GM06990 (cell line): Measurements from ENCODE around the gene NAT9.

Experiments used
- DNase-seq: peaks from one replicate; pipeline ENCODE4 v3.0.0-alpha.2; 2011; ENCODE audit not compliant: insufficient read length; ENCODE audit errors: extremely low read depth
- H3K27me3 ChIP-seq: replicated peaks from 2 replicates; pipeline ENCODE4 v1.6.0; 2011; ENCODE audit warnings: low read length; ENCODE audit not compliant: control insufficient read depth, insufficient read depth
- H3K36me3 ChIP-seq: 2 replicates; pipeline ENCODE4 v1.5.1; 2011; ENCODE audit warnings: low read length; ENCODE audit not compliant: control insufficient read depth, insufficient read depth
- H3K4me3 ChIP-seq: replicated peaks from 2 replicates; pipeline ENCODE4 v1.5.1; 2011; ENCODE audit warnings: low read depth, mild to moderate bottlenecking, control low read depth, low read length
- CTCF ChIP-seq: IDR thresholded peaks from 2 replicates; pipeline ENCODE4 v1.5.1; 2011; ENCODE audit warnings: low read length, control low read depth, mild to moderate bottlenecking, inconsistent platforms; ENCODE audit not compliant: insufficient read depth, poor library complexity, severe bottlenecking

NAT9 gene

GRCh38 chr17:74801896-74802295, 25.8 kb upstream of the NAT9 start:
- peaks cover 23% of the 10 kb centered on the region for H3K36me3 ChIP-seq
- DNase-seq = no peak

GRCh38 chr17:74800531-74800930, 24.4 kb upstream of the NAT9 start:
- DNase-seq = no peak
- no peaks in the 10 kb centered on the region for H3K27me3 ChIP-seq
- no peak for TF ChIP-seq CTCF
- H3K4me3 ChIP-seq = no peak overlapping the region
- peaks cover 27% of the 10 kb centered on the region for H3K36me3 ChIP-seq

More at GRCh38 chr17:74801896-74802295, 25.8 kb upstream of the NAT9 start:
- TF ChIP-seq CTCF = no peak
- Histone ChIP-seq H3K27me3 (no peaks in the 10 kb centered on the region), H3K4me3 (no peak overlapping the region)

- Histone ChIP-seq H3K27me3 (no peaks in the 10 kb centered on the region), H3K36me3 (peaks cover 29% of the 10 kb centered on the region), H3K4me3 (no peak overlapping the region)
- no peak for DNase-seq
- no peak for TF ChIP-seq CTCF
These were observed 23.0 kb upstream of the NAT9 start for GRCh38 chr17:74799097-74799496.

- Histone ChIP-seq H3K27me3 (no peaks in the 10 kb centered on the region), H3K4me3 (no peak overlapping the region), H3K36me3 (peaks cover 29% of the 10 kb centered on the region)
- no peak for TF ChIP-seq CTCF
- DNase-seq = no peak
These were observed 22.1 kb upstream of the NAT9 start for GRCh38 chr17:74798239-74798707.

- no peak for TF ChIP-seq CTCF
- H3K36me3 ChIP-seq = peaks cover 29% of the 10 kb centered on the region
- no peak for DNase-seq
These were observed 21.7 kb upstream of the NAT9 start for GRCh38 chr17:74797824-74798223.

GRCh38 chr17:74796866-74797265, 20.7 kb upstream of the NAT9 start:
- Histone ChIP-seq H3K27me3 (no peaks in the 10 kb centered on the region), H3K36me3 (peaks cover 27% of the 10 kb centered on the region), H3K4me3 (no peak overlapping the region)
- DNase-seq = no peak
- no peak for TF ChIP-seq CTCF

More at GRCh38 chr17:74797824-74798223, 21.7 kb upstream of the NAT9 start:
- Histone ChIP-seq H3K27me3 (no peaks in the 10 kb centered on the region), H3K4me3 (no peak overlapping the region)
